GM19395 (cell line): Measurements from ENCODE around the gene ABHD16B.
"Not testable (repeated sequence)": the region's sequence is repeated elsewhere in the genome, so short reads cannot be mapped to it uniquely, and the experiment has no call there.

Experiments used
- ATAC-seq: cut with Tn5 transposase; IDR thresholded peaks from one replicate; pipeline ENCODE4 v1.9.1; 2021; ENCODE audit warnings: mild to moderate bottlenecking, moderate library complexity; ENCODE audit not compliant: unreplicated experiment

Gene ABHD16B

DNA sequence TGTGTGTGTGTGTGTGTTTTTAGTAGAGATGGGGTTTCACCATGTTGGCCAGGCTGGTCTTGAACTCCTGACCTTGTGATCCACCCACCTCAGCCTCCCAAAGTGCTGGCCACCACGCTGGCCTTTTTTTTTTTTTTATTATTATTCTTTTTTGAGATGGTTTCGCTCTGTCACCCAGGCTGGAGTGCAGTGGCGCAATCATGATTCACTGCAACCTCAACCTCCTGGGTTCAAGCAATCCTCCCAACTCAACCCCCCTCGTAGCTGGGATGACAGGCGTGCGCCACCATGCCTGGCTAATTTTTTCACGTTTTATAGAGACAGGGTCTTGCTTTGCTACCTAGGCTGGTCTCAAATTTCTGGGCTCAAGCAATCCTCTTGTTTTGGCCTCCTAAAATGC lies 12.9 kb downstream of the ABHD16B start:
- ATAC-seq = not testable (repeated sequence)

DNA sequence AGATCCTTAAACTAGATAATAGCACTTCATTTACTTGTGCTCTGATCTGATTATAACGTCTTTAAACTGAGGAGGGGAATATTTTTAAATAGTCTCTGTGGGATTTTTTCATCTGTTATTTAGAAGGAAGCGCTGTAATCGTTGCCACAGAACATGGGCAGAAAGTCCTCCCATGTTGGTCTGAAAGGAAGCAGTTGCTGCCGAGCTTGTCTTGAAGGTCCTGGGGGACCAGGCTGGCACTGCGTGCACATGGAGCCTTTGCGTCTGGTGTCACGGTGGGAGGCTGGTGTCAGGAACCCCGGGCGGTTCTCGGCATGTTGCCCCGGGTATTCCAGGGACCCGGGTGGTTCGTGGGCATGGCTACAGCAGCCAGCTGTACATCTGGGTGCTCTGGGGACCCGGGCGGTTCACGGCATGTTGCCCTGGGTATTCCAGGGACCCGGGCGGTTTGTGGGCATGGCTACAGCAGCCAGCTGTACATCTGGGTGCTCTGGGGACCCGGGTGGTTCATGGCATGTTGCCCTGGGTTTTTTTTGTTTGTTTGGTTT lies 15.3 kb downstream of the ABHD16B start:
- ATAC-seq = no peak

DNA sequence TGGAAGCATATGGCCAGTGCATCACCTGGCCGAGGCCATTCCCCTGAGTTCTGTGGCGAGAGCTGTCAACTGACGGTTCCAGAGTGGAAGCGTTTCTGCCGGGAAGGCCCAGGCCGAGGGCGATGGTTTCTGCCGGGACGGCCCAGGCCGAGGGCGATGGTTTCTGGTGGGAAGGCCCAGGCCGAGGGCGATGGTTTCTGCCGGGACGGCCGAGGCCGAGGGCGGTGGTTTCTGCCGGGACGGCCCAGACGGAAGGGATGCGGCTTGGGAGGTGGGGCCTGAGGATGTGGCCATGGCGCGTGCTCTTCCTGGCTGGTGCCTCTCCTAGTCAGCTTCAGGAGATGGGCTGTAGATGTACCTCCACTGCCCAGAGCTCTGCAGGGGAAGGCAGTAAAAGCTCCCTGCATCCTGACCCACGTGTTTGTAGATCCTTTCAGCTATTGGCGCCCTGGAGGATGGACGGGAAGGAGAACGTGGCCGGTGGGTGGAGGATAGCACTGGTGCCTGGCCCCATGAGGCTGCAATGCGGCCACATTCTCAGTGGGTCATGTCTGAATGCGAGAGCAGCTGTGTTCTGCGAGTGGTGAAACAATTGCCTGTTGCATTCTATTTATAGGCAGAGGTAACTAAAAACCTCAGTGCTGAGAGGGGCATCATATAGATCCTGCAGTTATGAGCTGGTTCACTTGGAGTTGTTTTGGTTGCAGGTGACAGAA lies 16.6 kb downstream of the ABHD16B start:
- ATAC-seq = no peak

DNA sequence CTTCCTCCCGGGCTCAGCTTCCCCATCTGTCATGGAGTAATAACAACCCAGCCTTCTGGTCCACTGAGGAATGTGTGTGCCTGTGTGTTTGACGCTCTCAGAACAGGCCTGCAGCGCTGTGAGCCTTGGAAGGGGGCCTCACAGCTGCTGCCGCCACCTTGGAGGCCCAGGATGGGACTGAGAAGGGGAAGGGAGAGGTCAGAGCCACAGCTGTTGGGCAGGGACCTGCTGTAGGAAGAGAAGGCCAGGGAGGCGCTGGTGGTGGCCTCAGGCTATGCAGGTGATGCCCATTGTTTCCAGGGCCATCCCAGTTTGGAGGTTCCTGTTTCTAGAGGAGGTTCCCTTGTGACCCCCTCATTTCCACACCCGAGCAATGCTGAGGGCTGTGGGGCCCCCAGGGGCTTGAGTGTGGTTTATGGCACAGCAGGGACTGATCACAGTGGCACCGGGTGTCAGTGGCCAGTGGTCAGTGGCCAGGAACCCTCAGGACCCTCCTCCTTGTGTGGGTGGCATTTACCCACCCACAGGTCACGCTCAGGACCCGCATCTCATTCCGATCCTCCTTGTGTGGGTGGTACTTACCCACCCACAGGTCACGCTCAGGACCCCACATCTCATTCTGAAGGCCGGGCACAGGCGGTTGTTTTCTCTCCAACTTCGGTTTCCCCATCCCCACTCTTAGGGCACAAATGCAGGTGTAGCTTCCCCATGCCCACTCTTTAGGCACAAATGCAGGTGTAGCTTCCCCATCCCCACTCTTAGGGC lies 17.8 kb downstream of the ABHD16B start:
- no peak for ATAC-seq

DNA sequence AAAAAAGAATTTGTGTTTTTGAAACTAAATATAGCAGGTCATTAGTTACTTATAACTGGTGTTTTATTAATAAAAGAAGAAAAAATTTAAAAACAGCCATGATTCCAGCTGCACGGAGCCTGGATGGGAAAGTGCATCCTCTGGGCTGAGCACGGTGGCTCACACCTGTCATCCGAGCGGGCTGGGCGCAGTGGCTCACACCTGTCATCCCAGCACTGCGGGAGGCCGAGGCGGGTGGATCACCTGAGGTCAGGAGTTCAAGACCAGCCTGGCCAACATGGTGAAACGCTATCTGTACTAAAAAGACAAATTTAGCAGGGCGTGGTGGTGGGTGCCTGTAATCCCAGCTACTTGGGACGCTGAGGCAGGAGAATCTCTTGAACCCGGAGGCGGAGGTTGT lies 19.6 kb downstream of the ABHD16B start:
- not testable (repeated sequence) for ATAC-seq

DNA sequence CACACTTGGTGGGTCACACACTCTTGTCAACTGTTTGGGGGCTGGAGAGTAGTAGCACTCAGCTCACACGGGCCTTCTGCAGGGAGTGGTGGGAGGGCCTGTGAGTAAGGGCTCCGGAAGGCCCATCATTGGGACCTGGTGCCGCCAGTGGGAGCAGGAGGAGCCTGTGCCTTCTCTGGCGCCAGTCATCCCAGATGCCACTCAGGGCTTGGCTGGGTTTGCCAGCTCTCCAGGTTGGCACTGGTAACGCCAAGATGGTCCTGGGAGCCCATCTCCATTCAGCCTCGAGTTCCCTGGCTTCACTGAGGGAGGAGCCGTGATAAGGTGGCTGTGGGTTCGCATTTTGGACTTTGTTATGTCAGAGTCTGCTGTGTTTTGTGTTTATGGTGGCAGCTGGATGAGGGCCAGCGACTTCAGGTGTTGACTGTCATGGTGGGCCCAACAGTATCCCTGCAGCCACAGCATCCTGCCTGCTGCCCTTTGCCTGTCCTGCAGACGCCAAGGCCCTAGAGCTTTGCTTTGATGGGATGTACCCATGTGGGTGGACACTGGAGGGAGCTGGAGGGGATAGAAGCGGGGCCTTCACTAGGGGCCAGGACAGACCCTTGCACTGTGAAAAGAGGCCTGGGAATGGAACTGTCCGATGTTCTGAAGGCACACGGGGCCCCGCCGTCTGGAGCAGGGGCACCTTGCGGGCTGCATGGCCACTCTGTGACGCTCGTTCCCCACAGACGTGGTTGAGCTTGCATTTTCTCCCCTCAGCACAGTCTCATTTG lies 20.3 kb downstream of the ABHD16B start:
- ATAC-seq = no peak

DNA sequence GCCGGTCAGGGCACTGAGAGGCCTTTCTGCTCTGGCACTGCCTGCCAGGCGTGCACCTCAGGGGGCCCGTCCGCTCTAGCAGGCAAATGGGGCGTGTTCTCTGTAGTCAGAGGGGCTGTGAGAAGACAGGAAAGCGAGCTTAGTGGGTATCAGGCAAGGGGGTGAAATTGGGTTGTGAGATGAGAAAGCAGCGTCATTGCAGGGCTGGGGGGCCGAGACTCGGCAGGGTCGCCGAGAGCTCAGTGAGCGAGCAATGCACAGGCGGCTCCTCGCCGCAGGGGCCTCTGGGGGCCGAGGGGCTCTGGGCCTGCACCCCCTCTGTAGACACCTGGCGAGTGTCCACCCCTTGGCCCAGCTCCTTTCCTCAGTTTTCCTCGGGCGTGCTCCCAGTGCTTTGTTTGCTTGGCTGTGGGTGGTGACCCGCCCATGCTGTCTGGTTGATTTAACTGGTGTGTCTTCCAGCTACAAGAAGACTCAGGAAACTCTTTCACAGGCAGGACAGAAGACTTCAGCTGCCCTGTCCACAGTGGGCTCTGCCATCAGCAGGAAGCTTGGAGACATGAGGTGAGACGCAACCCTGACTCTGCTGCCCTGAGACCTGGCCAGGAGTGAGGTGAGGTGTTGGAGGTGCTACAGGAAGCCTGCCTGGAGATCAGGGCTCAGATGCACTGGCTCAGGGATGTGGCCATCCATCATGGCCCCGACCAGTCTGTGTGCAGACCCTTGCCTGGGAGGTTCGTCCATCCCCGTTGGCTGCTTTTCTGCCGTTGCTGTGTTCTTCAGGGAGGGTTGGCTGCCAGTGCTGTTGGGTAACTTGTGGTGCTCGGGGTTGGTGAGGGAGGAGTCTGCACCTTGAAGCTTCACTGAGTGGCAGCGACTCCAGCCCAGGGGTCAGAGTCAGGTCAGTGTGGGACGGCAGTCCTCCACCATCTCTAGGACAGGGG lies 21.2 kb downstream of the ABHD16B start:
- ATAC-seq = no peak

DNA sequence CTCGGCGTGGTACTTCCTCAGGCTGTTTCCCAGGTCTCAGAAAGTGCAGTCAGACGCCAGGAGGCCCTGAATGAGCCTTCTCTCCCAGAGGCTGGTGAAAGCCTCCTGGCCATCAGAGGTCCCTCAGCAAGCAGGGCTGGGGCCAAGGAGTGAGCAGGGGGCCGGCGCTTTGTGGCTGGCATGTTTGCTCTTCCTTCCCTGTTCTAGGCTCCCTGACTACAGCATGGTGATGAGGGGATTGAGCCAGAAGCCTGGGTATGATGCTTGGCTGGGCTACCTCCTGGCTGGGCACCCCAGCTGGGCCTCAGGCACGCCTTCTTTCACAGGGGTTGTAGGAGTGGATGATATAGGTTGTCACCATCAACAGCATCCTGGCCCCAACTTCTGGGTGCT lies 21.9 kb downstream of the ABHD16B start:
- ATAC-seq = no peak

DNA sequence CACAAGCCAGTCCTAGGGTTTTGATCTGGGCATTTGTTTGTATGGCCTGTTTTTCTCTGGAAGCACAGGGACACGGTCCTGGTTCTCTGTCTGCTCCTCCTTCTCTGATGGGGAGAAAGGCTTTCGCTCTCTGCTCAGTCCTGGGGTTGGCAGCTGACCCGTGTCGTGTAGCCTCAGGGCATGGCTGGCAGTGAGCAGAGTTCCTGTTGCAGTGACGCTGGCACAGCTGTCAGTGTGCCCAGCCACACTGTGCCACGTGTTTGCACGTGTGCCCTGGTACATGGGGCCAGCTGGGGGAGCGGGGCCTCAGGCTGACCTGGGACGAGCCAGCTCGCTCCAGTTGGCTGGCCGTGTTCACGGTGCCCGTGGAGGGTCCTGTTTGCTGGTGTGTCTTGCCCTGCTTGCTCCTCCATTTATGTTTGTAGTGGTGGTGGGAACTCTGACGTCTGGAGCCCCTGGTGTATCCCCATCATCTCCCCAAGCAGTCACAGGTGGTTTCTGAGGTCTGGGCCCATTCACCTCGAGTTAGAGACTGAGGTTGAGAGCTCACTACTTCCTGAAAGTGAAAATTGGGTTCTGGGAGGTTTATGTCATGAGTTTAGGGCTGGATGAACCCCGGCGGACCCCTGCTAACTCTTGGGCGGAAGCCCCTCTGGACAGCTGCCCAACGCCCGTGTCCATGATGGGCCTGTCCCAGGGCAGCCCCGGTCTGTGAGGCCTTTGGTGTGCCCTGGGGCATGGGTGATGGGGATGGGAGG lies 23.4 kb downstream of the ABHD16B start:
- ATAC-seq = no peak

DNA sequence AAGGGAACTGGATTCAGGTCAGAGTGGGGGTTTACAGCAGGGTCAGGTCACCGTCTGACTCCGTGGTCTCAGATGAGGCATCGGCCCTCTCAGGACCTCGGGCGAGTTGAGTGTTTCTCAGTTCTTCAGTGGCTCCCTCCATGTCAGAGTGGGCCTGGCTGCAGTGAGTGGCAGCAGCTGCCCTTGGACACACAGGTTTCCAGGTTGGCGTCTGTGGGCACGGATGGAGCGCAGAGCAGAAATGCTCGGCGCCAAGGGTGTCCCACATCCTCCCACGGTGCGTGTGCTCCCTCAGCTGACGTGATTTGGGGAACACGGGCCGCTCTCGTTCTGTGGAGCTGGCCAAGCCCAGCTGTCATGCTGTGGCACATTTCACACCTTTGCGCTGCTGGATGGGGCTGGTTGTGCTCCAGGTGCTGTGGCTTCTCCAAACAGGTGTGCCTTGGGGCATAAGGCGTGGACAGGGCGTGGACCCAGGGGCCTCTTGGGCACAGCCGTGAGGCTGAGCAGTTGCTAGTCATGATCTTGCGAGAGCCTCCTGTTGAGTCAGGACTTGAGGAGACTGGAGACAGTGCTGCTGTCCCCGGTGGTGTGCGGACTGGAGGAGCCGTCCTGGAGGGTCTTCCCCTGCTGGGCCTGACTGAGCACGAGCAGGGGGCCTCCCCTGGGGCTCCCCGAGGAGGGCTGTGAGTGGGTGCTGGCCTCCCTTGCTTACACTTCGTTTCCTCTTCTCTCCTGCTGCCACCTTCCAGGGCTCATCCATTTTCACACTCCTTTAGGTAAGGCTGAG lies 24.2 kb downstream of the ABHD16B start:
- ATAC-seq = no peak

DNA sequence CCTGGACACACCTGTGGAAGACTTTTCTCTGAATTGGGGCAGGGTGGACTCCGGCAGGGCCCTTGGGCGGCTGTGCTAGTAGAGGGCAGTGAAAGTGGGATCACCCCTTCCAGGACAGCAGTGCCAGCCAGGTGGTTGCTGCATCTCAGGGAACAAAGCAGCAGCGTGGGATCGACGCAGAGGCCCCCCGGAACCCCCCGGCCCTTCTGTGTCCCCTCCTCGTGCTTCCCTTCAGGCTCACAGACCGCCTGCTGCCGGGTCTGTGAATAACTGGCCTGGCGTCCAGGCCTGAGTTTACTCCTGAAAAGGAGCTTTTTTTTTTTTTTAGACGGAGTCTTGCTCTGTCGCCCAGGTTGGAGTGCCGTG lies 24.7 kb downstream of the ABHD16B start:
- ATAC-seq = no peak

DNA sequence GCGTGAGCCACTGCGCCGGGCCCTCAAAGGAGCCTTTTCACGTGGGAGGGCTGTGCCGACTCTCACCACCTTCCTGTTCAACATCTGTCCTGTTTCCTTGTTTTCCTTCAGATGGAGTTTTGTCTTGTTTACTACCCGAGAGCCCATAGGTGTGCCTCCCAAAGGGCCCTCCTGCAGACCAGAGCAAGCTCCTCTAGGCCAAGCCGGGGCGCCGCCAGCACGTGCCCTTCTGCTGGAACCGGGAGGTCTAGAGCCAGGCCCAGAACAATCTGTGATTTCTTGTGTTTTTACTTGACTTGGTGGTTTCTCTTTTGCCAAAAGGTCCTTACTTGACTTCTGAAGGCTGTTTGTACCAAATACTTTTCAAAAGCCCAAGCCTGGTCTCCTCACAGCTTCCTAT lies 25.6 kb downstream of the ABHD16B start:
- no peak for ATAC-seq

DNA sequence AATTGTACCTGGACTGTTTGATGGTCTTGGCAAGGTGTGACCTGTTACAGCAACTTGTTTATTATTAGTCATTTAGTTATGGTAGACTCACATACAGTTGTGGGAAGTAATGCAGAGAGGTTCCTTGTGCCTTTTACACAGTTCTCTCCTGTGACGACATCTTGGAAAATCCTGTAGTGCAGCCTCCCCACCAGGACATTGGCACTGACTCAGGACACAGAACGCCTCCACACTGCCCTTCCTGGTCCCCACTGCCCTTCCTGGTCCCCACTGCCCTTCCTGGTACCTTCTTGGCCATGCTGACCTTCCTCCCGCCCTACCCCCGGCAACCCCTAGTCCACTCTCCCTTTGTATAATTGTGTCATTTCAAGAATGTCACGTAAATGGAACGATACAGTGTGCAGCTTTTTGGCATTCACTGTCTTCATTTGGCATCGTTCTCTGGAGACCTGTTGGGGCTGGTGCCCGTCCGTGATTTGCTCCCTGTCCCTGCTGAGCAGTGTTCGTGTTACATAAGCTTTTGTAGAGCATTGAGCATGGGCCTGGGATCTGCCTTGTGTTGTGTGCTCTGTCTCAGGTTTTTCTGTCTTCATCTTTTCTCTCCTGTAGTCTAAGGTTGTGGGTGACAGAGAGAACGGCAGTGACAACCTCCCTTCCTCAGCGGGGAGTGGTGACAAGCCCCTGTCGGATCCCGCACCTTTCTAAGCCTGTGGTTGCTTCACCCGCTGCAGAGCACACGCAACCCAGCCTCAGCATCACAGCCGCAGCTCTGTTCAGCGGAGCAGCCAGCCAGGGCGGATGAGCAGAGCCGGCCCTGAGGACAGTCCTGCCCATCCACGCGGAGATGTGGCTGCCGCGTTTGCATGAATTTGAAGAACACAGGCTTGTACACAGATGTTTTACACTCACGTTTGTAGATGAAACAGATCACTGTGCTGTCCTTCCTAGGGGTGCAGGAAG lies 28.2 kb downstream of the ABHD16B start:
- ATAC-seq = no peak

DNA sequence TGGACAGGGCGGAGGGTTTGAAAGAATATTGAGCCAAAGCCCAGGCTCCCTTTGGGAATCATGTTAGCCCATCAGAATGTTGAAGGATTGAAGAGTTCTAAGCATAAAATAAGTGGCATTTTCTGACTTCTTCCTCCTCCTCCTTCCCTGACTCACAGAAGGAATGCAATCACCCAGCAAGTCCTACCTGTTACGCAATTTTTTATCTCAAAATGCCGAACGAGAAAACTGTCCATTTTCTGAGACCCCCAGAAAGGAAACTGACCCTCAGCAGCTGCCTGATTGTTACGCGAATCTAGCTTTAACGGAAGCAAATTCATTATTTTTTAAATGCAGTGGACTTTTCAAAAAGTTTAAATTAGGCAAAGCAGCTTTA lies 28.9 kb downstream of the ABHD16B start:
- no peak for ATAC-seq

DNA sequence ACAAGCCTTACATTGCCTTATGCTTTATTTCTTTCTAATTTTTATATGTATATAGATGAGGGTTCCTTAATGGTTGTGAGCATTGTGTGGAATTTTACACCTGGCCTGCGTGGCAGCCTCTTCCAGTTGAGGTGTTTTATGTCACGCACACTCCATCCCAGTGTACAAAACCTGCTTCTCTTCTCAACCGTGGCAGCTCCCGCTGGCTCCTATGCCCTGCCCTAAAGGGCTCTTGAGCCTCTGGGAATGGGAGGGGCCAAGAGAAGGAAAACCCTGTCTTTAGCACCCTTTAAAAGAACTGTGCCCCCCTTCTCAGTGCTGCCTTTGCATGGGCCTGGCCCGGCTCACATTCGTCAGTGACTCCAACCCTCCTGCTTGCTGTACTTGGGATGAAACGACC lies 29.3 kb downstream of the ABHD16B start:
- no peak for ATAC-seq

DNA sequence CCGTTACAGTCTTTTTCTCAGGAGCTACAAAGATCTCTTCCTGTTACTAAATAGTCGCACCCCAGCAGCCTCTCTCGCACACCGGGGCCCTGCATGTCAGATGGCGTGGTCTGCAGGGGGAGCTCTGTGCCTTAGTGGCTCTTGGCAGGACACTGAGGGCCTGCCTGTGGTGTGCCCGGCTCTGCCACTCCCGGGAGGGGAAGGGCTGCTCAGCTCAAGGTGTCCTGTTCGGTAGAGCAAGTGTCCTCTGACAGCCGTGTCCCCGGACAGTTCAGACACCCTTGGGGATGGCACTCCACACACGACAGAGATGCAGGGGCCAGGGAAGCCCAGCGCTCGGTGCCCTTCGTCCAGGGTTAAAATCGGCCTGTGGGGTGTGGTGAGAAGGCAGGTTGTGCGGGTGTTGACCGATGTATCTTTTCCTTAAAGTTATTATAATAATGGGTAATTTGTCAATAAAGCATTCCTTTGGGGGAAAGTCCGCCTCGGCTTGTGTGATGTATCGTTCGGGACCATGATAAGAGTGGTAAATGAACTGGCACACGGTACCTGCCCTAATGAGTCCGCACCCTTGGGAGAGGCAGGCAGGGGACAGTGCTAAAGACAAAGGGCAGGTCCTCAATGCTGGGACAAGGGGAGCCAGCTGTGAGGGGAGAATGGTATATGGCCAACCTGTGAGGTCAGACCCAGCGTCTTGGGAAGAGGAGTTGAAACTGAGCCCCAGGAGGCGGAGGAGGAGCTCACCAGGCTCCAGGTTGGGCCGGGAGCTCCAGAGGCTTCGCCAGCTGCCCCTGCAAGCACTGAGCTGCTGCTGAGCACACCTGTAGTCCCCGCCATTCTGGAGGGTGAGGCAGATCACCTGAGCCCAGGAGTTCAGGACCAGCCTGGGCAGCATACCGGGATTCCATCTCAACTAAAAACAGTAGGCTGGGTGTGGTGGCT lies 30.0 kb downstream of the ABHD16B start:
- ATAC-seq = no peak

DNA sequence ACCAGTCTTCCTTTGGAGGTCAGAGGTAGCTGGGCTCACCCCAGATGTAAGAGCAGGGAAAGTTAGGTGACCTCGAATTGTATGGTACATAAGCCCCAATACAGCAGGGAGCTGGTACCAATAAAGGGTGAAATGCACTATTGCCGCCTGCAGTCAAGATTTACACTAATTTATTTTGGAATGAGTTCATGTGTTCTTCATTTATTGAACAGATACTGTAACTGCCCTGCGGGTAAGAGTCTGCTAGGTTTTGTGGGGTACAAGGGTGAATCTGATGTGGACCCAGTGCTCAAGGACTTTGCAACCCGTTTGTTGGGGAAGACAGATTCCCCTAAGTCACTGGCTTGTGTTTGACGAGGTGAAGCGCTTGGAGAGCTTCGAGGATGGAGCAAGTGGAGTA lies 31.1 kb downstream of the ABHD16B start:
- ATAC-seq = no peak
